GM21825 (cell line): ENCODE data around the gene BMP10.
"Not testable (repeated sequence)": the region's sequence is repeated elsewhere in the genome, so short reads cannot be mapped to it uniquely, and the experiment has no call there.

Source experiments
- ATAC-seq: cut with Tn5 transposase; IDR thresholded peaks from one replicate; pipeline ENCODE4 v1.9.1; 2021; ENCODE audit warnings: mild to moderate bottlenecking, moderate library complexity; ENCODE audit not compliant: unreplicated experiment

BMP10 gene

GRCh38 chr2:68895981-68896380, 24.8 kb upstream of the BMP10 start:
- ATAC-seq = not testable (repeated sequence)

- ATAC-seq = no peak
Measured at GRCh38 chr2:68889500-68889899, 18.3 kb upstream of the BMP10 start.

GRCh38 chr2:68889021-68889420, 17.8 kb upstream of the BMP10 start:
- no peak for ATAC-seq

- ATAC-seq = no peak
Measured at GRCh38 chr2:68888038-68888704, 17.0 kb upstream of the BMP10 start.

- no peak for ATAC-seq
Measured at GRCh38 chr2:68885811-68886075, 14.5 kb upstream of the BMP10 start.

GRCh38 chr2:68885074-68885810, 14.0 kb upstream of the BMP10 start:
- no peak for ATAC-seq

- no peak for ATAC-seq
Measured at GRCh38 chr2:68880213-68880612, 9.0 kb upstream of the BMP10 start.

GRCh38 chr2:68879296-68879695, 8.1 kb upstream of the BMP10 start:
- no peak for ATAC-seq

GRCh38 chr2:68878753-68879152, 7.6 kb upstream of the BMP10 start:
- ATAC-seq = no peak

GRCh38 chr2:68878071-68878711, 7.0 kb upstream of the BMP10 start:
- no peak for ATAC-seq

GRCh38 chr2:68877079-68877772, 6.0 kb upstream of the BMP10 start:
- no peak for ATAC-seq

- no peak for ATAC-seq
Measured at GRCh38 chr2:68870215-68870614, 982 bp downstream of the BMP10 start.

- no peak for ATAC-seq
Measured at GRCh38 chr2:68865108-68865507, 6.1 kb downstream of the BMP10 start.

- no peak for ATAC-seq
Measured at GRCh38 chr2:68863996-68864395, 7.2 kb downstream of the BMP10 start.

- ATAC-seq = no peak
Measured at GRCh38 chr2:68862889-68863288, 8.3 kb downstream of the BMP10 start.

- ATAC-seq = no peak
Measured at GRCh38 chr2:68861330-68861729, 9.9 kb downstream of the BMP10 start.

- ATAC-seq = no peak
Measured at GRCh38 chr2:68860111-68860510, 11.1 kb downstream of the BMP10 start.

GRCh38 chr2:68857855-68858456, 13.2 kb downstream of the BMP10 start:
- ATAC-seq = no peak

- ATAC-seq = no peak
Measured at GRCh38 chr2:68857202-68857845, 13.9 kb downstream of the BMP10 start.

GRCh38 chr2:68855550-68855949, 15.6 kb downstream of the BMP10 start:
- ATAC-seq = no peak

GRCh38 chr2:68854476-68854875, 16.7 kb downstream of the BMP10 start:
- ATAC-seq = no peak
